ENCODE data around the gene TC2N. TPM values are rescaled to one million over a fixed set of nuclear protein-coding genes. Genes with fewer than 3 reads are reported as not detected.

TC2N gene
- total RNA-seq, 1 experiment from 2014 or later, result 16.4 TPM

GRCh38 chr14:91893007-91893406, 25.7 kb upstream of the TC2N start:
- no peak overlapping the region for H2BK120ac ChIP-seq (ENCODE audit: low read depth, low read length, poor library complexity, severe bottlenecking)
- no peak overlapping the region for H3K14ac ChIP-seq (ENCODE audit: insufficient read depth, low read length)
- H3K9me3 Mint-ChIP-seq, result no peaks in the 10 kb centered on the region
- no peak overlapping the region for H4K5ac ChIP-seq (ENCODE audit: insufficient read length, low read depth, low read length)
- H2BK12ac ChIP-seq (ENCODE audit: insufficient read length, low read depth, low read length), result no peak overlapping the region
- H3K18ac ChIP-seq (ENCODE audit: insufficient read length, low read depth, low read length), result no peak overlapping the region
- H3K79me2 ChIP-seq (ENCODE audit: insufficient read depth, low read length), result no peaks in the 10 kb centered on the region
- no peak overlapping the region; a peak in 1 of 7 replicates for H3K27ac Mint-ChIP-seq
- no peaks in the 10 kb centered on the region for H3K27me3 ChIP-seq (ENCODE audit: insufficient read depth, low read length)
- H2AFZ ChIP-seq (ENCODE audit: low read length), result no peak overlapping the region
- no peak overlapping the region for H4K91ac ChIP-seq (ENCODE audit: insufficient read length, low read depth, low read length)
- WGBS (ENCODE audit: extremely low coverage, insufficient read length, low lambda C conversion rate), result no CpG with 5 or more reads among the region's 7 CpGs
- no peak overlapping the region for H2AK5ac ChIP-seq (ENCODE audit: insufficient read length, low read length)
- peak; percentile 63 for DNase-seq
- 0 out of 2 replicates have a peak, but pooled peaks cover 2% of the 10 kb centered on the region for H3K27me3 Mint-ChIP-seq (ENCODE audit: low read depth)
- H3K56ac ChIP-seq (ENCODE audit: insufficient read length, low read depth, low read length), result no peak overlapping the region
- no peak overlapping the region for H2BK20ac ChIP-seq (ENCODE audit: low read depth, low read length, poor library complexity, severe bottlenecking)
- peaks cover 4% of the 10 kb centered on the region; the same call in 1 of the 2 replicates for H3K4me1 ChIP-seq (ENCODE audit: insufficient read depth, low read length)
- H3K23ac ChIP-seq (ENCODE audit: insufficient read length, low read depth, low read length), result no peak overlapping the region
- H3K9me3 ChIP-seq (ENCODE audit: control insufficient read depth, low read depth, low read length), result no peaks in the 10 kb centered on the region
- H3T11ph ChIP-seq (ENCODE audit: low read length), result no peak overlapping the region
- no peaks in the 10 kb centered on the region; a peak in 2 of 7 replicates for H3K36me3 Mint-ChIP-seq (ENCODE audit: insufficient read depth in 1 of 3, low read depth in 3 of 3)
- no peak overlapping the region for H3K4ac ChIP-seq (ENCODE audit: low read depth, low read length)
- H3K4me2 ChIP-seq (ENCODE audit: insufficient read depth, insufficient read length, low read length), result no peak overlapping the region
- no peaks in the 10 kb centered on the region for H4K20me1 ChIP-seq (ENCODE audit: control insufficient read depth, insufficient read depth, insufficient read length)
- H2BK5ac ChIP-seq (ENCODE audit: insufficient read length, low read length), result no peak overlapping the region
- no peak overlapping the region for H3K4me3 Mint-ChIP-seq
- TF ChIP-seq CTCF (conservative IDR thresholded peaks at IDR 0.05), result peak; percentile 87
- H3K23me2 ChIP-seq (ENCODE audit: insufficient read length, low read depth, low read length, poor library complexity, severe bottlenecking), result no peaks in the 10 kb centered on the region
- peaks cover 7 to 11% of the 10 kb centered on the region in 2 experiments for H3K4me1 Mint-ChIP-seq
- no peak overlapping the region for H3K27ac ChIP-seq (ENCODE audit: insufficient read length, low read depth, low read length)
- no peak overlapping the region for H2BK15ac ChIP-seq (ENCODE audit: low read depth, low read length)
- H3K79me1 ChIP-seq (ENCODE audit: insufficient read depth, low read depth, low read length, poor library complexity, severe bottlenecking), result no peaks in the 10 kb centered on the region
- no peak overlapping the region for H3K9ac ChIP-seq (ENCODE audit: extremely low read depth, insufficient read length, low read length)
- H4K8ac ChIP-seq (replicated peaks; ENCODE audit: insufficient read length, low read depth, low read length), result no peak overlapping the region
